NOMO-1 treated with DMSO at 0.1 percent for 48 hours (cell line): ENCODE data around the gene PBX1.

ENCODE experiments used
- DNase-seq: peaks from one replicate; lab custom pipeline; 2025; ENCODE audit not compliant: unreplicated experiment; lab: John Stamatoyannopoulos, UW

PBX1 gene

GRCh38 chr1:164846731-164847691 lies 288.0 kb downstream of the PBX1 start:
- DNase-seq, result no peak

- DNase-seq, result no peak
Observed at GRCh38 chr1:164853146-164853545, 294.2 kb downstream of the PBX1 start.

DNA sequence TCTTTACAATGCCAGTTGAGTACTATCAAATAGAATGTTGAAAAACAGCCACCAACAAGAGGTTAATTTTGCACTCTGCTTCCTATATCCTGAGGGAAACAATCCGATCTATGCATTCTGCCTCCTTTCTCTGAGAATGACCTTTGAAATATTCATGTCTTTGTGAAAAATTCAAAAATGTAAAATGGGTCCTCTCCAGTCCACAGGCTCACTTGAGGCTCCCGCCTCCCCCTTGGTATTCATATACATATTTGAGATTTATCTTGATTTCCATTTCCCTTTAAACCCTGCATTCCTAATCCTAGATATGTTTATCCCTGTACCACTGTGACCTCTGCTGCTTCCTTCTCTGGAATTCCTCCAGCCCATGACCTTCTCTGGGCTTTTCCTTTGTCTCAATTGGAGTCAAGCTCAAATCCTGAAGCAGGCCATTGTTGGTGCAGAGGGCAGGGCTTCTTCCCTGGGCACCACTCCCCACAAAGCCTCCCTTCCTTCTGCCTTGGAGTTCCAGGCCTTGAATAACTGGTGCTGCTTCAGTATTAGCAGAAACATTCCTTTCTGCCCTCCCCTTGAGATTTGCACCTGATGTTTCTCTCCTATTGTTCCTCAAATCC lies 296.8 kb downstream of the PBX1 start:
- no peak for DNase-seq

GRCh38 chr1:164856381-164856780 lies 297.4 kb downstream of the PBX1 start:
- no peak for DNase-seq

DNA sequence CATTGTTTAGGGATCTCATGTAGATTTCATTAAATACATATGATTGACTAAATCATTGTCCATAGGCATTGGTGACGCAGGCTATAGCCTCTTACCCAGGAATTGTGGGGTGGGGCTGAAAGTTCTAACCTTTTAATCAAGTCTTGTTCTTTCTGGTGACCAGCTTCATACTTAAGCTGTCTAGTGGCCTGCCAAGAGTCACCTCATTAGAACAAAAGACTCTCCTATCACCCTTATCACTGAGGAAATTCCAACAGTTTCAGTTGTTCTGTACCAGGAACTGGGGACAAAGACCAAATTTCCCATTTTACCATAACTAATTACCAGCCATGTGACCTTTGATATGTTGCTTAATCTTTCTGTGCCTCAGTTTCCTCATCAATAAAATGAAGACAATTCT lies 298.5 kb downstream of the PBX1 start:
- no peak for DNase-seq

DNA sequence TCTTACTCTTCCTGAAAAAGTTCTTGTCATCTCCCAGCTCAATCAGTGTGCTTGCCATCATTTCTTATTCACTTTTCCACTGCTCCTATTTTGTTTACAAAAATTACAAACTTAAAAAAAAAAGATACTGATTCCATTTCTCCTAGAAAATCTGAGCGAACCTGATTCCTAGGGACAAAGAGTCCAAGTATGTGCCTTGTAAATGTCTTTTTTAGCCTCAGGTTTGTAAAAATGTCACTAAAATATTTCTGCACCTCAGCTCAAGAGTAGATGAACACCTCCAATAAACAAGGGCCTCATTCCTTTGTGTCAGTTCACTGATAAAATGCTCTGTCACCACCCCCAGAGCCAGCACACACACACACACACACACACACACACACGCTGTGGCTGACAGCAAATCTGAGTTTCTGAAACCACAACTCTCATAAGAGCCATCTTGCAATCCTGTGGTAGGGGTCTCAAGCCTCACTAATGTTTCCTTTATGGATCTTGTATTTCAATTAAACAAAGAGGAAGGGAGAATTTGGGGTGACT lies 299.2 kb downstream of the PBX1 start:
- DNase-seq, result no peak

- no peak for DNase-seq
Observed at GRCh38 chr1:164861632-164862031, 302.6 kb downstream of the PBX1 start.

- no peak for DNase-seq
Observed at GRCh38 chr1:164863056-164863455, 304.1 kb downstream of the PBX1 start.

DNA sequence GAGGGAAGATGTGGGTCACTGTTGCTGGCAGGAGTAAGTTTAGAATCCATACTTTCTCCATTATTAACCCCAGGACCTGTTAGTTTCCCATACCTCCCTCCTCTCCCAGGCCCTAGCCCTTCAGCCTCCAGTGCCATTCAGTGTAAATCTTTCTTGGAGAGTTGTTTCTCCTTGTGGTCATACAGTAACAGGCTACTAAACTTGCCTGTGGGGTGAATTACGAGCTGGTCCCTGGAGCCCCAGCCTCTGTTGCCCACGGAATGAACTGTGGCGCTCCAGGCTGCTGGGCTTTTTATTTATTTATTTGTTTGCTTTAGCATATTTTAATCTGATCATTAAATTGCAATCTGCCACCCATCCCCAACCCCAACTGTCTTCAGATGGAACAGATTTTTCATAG lies 305.2 kb downstream of the PBX1 start:
- no peak for DNase-seq

GRCh38 chr1:164865385-164865784 lies 306.4 kb downstream of the PBX1 start:
- DNase-seq, result no peak

- DNase-seq, result no peak
Observed at GRCh38 chr1:164867590-164867989, 308.6 kb downstream of the PBX1 start.

- no peak for DNase-seq
Observed at GRCh38 chr1:164868990-164869389, 310.0 kb downstream of the PBX1 start.

- DNase-seq, result no peak
Observed at GRCh38 chr1:164875518-164875917, 316.5 kb downstream of the PBX1 start.

DNA sequence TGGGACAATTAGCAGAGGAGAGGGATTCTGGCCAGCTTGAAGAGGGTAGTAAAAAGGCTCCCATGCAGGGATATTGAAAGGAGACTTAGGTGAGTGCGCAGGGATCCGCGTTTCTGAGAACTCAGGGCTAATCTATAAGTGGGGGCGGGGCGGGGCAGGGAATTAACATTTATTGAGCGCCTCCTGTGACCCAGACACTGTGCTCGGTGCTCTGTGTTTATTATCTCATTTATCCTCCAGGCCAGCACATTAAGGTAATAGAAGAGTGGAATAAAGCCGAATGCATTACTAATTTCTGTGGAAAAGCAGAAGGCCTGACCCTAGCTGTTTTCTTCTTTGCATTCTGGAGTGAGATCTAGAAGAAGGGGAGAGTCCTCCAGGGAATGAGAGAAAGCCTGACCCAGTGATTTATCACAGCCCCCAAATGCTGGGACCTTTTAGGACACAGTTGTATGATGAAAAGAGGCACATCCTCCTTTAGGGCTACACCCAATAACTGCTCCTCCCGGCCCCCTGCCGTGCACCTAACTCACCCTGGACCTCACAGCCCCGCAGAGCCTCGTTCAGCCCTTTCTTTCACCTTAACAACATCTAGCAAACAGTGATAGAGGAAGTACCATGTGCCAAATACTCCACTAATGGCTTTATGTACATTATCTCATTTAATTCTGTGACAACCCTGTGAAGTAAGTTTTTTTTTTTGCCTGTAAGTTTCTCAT lies 317.6 kb downstream of the PBX1 start:
- no peak for DNase-seq

DNA sequence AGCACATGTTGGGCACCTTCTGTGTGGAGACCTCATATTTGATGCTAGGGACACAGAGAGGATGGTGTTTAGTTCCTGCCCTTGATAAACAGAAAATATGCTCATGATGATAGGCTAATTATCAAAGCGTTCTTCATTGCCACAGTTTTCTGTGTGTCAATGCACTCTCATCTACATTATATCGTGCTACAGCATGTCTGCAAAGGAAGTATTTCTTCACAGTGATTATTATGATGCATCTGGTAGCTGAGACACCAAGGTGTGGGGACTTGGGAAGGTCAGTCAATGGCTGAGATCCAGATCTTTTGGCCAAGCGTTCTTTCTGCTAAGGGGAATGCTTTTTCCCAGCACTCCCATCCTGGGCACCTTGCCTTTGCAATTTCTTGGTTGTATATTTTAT lies 321.2 kb downstream of the PBX1 start:
- DNase-seq, result no peak

DNA sequence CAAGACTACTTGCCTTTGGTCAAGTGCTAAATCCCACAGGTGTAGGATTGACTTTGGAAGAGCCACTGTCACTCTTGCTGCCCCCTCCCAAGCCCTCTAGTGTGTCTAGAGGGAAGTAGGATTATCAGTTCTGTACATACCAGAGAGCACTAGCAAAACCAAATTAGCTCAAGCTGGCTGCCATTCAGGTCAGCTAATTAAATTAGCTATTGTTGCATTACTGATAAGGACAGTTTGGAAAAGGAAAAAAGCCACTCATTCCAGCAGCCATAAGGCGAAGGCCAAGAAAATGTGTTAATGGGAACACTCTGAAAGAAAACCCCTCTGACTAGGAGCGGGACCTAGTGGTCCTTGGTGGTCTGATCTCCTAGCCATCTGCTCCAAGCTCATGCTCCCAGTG lies 321.7 kb downstream of the PBX1 start:
- no peak for DNase-seq

DNA sequence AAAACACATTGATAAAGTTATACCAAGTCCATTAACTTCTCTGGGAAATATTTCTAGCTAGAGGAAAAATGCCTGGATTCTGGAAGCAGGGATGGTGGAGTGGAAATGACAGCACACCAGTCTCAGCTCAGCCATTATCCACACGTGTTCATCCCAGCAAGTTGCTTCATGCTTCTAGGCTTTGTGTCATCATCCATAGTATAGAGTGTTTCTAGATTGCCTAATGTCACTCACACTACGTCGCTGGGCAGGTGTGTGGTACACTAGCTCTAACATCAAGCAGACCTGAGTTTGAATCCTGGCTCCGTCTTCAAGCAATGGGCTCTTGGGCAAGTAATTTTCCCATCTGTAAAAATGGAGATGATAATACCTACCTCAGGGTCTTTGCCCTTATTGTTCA lies 326.3 kb downstream of the PBX1 start:
- DNase-seq, result no peak

- no peak for DNase-seq
Observed at GRCh38 chr1:164886101-164886500, 327.1 kb downstream of the PBX1 start.

DNA sequence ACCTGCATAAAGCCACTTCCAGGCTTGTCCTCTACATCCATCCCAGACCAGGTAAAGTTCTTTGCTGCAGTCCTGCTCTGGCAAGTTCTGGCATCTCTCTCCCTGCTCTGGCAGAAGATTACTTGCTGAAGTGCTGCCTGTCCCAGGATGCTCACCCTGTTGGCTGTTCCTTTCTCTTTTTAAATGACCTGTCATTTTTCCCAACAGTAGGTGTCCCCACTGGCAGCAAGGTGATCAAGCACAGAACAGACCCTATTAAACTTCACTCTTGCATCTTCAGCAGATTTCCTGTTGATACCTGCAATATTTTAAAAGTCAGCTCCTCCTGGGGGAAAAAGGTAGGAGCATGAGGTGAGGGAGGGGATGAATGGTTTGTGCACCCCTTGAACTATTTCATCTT lies 332.6 kb downstream of the PBX1 start:
- DNase-seq, result no peak

GRCh38 chr1:164895026-164895912 lies 336.3 kb downstream of the PBX1 start:
- DNase-seq, result no peak

DNA sequence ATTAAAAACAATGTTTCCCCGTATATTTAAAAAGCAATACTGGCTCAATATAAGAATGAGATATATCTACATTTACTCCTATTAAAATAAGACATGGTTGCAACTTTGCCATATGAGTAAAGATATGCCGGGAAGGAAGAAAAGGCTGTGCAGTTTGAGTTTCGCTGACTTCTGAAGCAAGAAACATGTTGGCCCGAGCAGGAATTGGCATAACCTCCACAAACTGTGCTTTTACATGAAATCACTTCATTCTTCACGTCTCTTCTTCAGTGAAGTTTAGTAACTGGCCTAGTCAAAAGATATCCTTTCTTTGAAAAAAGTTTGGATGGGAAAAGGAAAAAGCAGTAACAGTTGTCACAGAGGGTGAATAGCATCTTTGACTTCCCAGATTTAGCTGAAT lies 342.0 kb downstream of the PBX1 start:
- no peak for DNase-seq
